Activated CD8-positive, alpha-beta T cell treated with anti-CD3 and anti-CD28 coated beads for 36 hours (primary cell): ENCODE measurements around the gene GNA14. TPM values are rescaled to one million over a fixed set of nuclear protein-coding genes. Genes with fewer than 3 reads are reported as not detected.

ENCODE experiments used
- ATAC-seq: fragments of 200-7000 bp; cut with Tn5 transposase; one replicate; pipeline ENCODE4 v1.10.0; 2021; ENCODE audit warnings: mild to moderate bottlenecking, moderate library complexity
- CTCF ChIA-PET: fragments of 350-600 bp; sonication (Branson Sonifier 250); formaldehyde crosslinking; loops from one replicate; lab custom pipeline; 2021; ENCODE audit warnings: antibody characterized with exemption; lab: Charles Lee
- POLR2A ChIA-PET: fragments of 350-600 bp; sonication (Branson Sonifier 250); formaldehyde crosslinking; loops from one replicate; lab custom pipeline; 2021; ENCODE audit warnings: antibody characterized with exemption; lab: Charles Lee
- DNase-seq: peaks from one replicate; pipeline ENCODE4 v3.0.0-alpha.2; 2020
- H3K27ac Mint-ChIP-seq: one replicate; pipeline ENCODE4 v1.8.0; 2021; ENCODE audit warnings: mild to moderate bottlenecking, mixed read lengths
- H3K27me3 Mint-ChIP-seq: one replicate; pipeline ENCODE4 v1.8.0; 2021; ENCODE audit warnings: mixed read lengths
- H3K36me3 Mint-ChIP-seq: one replicate; pipeline ENCODE4 v1.8.0; 2021; ENCODE audit warnings: low read depth, mixed read lengths
- H3K4me1 Mint-ChIP-seq: one replicate; pipeline ENCODE4 v1.8.0; 2021; ENCODE audit warnings: low read depth, mixed read lengths
- H3K4me3 Mint-ChIP-seq: one replicate; pipeline ENCODE4 v1.8.0; 2021; ENCODE audit warnings: mild to moderate bottlenecking, moderate library complexity, mixed read lengths
- H3K9me3 Mint-ChIP-seq: one replicate; pipeline ENCODE4 v1.8.0; 2021; ENCODE audit warnings: mixed read lengths
- CTCF ChIP-seq: fragments of 200-600 bp; IDR thresholded peaks from one replicate; pipeline ENCODE4 v1.8.0; 2022; ENCODE audit warnings: antibody characterized with exemption, mild to moderate bottlenecking
- intact Hi-C: fragments of 100-400 bp; cut with micrococcal nuclease; formaldehyde crosslinking; loops from one replicate; pipeline ENCODE4 v1.10.0; 2022
- total RNA-seq, 2 experiments: library from RNA; stranded (reverse); gene quantifications; one replicate each; pipeline ENCODE4 v1.2.3, GENCODE V29; 2021

The GNA14 gene
- total RNA-seq, 2 experiments from 2014 or later: not detected

- Mint-ChIP-seq H3K4me3 (no peak overlapping the region), H3K9me3 (no peaks in the 10 kb centered on the region), H3K4me1 (peaks cover 4% of the 10 kb centered on the region), H3K36me3 (no peaks in the 10 kb centered on the region), H3K27me3 (no peaks in the 10 kb centered on the region), H3K27ac (no peak overlapping the region)
- no peak for ATAC-seq
- DNase-seq: no peak
- ChIA-PET CTCF (interaction anchor here (1.4 kb wide), 1 partner anchor 128 kb away, joined by 4 read pairs; no protein-coding TSS in a partner anchor), POLR2A (no interaction called here)
- no peak for TF ChIP-seq CTCF
- intact Hi-C loops: no loop called here
Measured at GRCh38 chr9:77561331-77562018, 86.6 kb downstream of the GNA14 start.

GRCh38 chr9:77556396-77556795 is 91.7 kb downstream of the GNA14 start:
- no peak for DNase-seq
- Mint-ChIP-seq H3K36me3 (no peaks in the 10 kb centered on the region), H3K27ac (no peak overlapping the region), H3K27me3 (no peaks in the 10 kb centered on the region), H3K4me1 (no peaks in the 10 kb centered on the region), H3K4me3 (no peak overlapping the region), H3K9me3 (no peaks in the 10 kb centered on the region)
- ATAC-seq: no peak
- ChIA-PET POLR2A (no interaction called here), CTCF (no interaction called here)
- TF ChIP-seq CTCF: no peak
- intact Hi-C loops: no loop called here

GRCh38 chr9:77554586-77555105 is 93.5 kb downstream of the GNA14 start:
- CTCF ChIA-PET: no interaction called here
- ATAC-seq (no peak), DNase-seq (no peak)
- no peaks in the 10 kb centered on the region for H3K27me3 Mint-ChIP-seq
- H3K9me3 Mint-ChIP-seq: no peaks in the 10 kb centered on the region
- TF ChIP-seq CTCF: no peak
- no peaks in the 10 kb centered on the region for H3K36me3 Mint-ChIP-seq
- intact Hi-C loops: no loop called here
- no peak overlapping the region for H3K4me3 Mint-ChIP-seq
- H3K4me1 Mint-ChIP-seq: no peaks in the 10 kb centered on the region
- POLR2A ChIA-PET: no interaction called here
- no peak overlapping the region for H3K27ac Mint-ChIP-seq

- peaks cover 2% of the 10 kb centered on the region for H3K9me3 Mint-ChIP-seq
- ChIA-PET POLR2A (no interaction called here), CTCF (no interaction called here)
- no peak overlapping the region for H3K27ac Mint-ChIP-seq
- H3K4me1 Mint-ChIP-seq: no peaks in the 10 kb centered on the region
- no peak for TF ChIP-seq CTCF
- no peak overlapping the region for H3K4me3 Mint-ChIP-seq
- intact Hi-C loops: no loop called here
- DNase-seq (no peak), ATAC-seq (no peak)
- H3K27me3 Mint-ChIP-seq: no peaks in the 10 kb centered on the region
- no peaks in the 10 kb centered on the region for H3K36me3 Mint-ChIP-seq
Measured at GRCh38 chr9:77547106-77547730, 100.9 kb downstream of the GNA14 start.

GRCh38 chr9:77546376-77546950 is 101.7 kb downstream of the GNA14 start:
- intact Hi-C loops: no loop called here
- ATAC-seq (no peak), DNase-seq (no peak)
- Mint-ChIP-seq H3K36me3 (no peaks in the 10 kb centered on the region), H3K4me3 (no peak overlapping the region), H3K4me1 (no peaks in the 10 kb centered on the region), H3K9me3 (peaks cover 4% of the 10 kb centered on the region), H3K27ac (no peak overlapping the region), H3K27me3 (no peaks in the 10 kb centered on the region)
- POLR2A ChIA-PET: no interaction called here
- no peak for TF ChIP-seq CTCF
- CTCF ChIA-PET: no interaction called here
